K562 (cell line): ENCODE measurements around the gene TUBE1. TPM values are rescaled to one million over a fixed set of nuclear protein-coding genes. Genes with fewer than 3 reads are reported as not detected.
"Not testable (repeated sequence)": the region's sequence is repeated elsewhere in the genome, so short reads cannot be mapped to it uniquely, and the experiment has no call there.

ENCODE experiments used
- ATAC-seq: fragments of 200-7000 bp; cut with Tn5 transposase; 3 replicates; pipeline ENCODE4 v1.9.1; 2020; ENCODE audit warnings: moderate library complexity
- BruUV-seq: library from RNA; stranded (reverse); fragments of 400-500 nt; replicated peaks from 2 replicates; lab custom pipeline; 2021; lab: Mats Ljungman, UMichigan
- CTCF ChIA-PET: fragments of 300-600 bp; formaldehyde crosslinking; extraction: SDS; loops from one replicate; lab custom pipeline; 2021; ENCODE audit warnings: low intra/inter-chr PET ratio; lab: Yijun Ruan, JAX
- POLR2A ChIA-PET: fragments of 300-600, 350-650 bp; sonication (Branson Sonifier 250); formaldehyde crosslinking; extraction: SDS; loops from one replicate; lab custom pipeline; 2021; ENCODE audit warnings: antibody characterized with exemption, inconsistent platforms; lab: Yijun Ruan, JAX
- DNase-seq, 4 experiments: peaks; one replicate each; pipeline versions ENCODE4 v3.0.0 to v3.0.0-alpha.2; 2011 to 2018; ENCODE audit warnings: low spot score in 3 of 4, mixed read lengths in 3 of 4; ENCODE audit errors: extremely low read depth in 1 of 4
- FAIRE-seq: peaks from 2 replicates; lab custom pipeline; 2011; peaks lifted over from hg19 to GRCh38; lab: Jason Lieb, UNC
- H2AFZ ChIP-seq: 2 replicates; pipeline ENCODE4 v1.6.0; 2011; ENCODE audit warnings: low read depth, low read length, control low read depth, inconsistent platforms
- H3K27ac ChIP-seq: fragments of 200-600 bp; 3 replicates; pipeline ENCODE4 v1.8.0; 2011; ENCODE audit warnings: low read depth, mild to moderate bottlenecking, control low read depth, inconsistent platforms, low read length, moderate library complexity, mixed read lengths; ENCODE audit errors: extremely low read depth
- H3K27me3 ChIP-seq, 2 experiments: fragments of 300-600 bp in 1 of 2; 2 replicates in 1 of 2; 3 replicates in 1 of 2; pipeline versions ENCODE4 v1.6.0 to v1.8.0; 2011; ENCODE audit warnings: inconsistent platforms in 2 of 2, low read length in 2 of 2, mild to moderate bottlenecking in 1 of 2, mixed read lengths in 1 of 2, moderate library complexity in 1 of 2; ENCODE audit not compliant: control insufficient read depth in 2 of 2, insufficient read depth in 2 of 2
- H3K36me3 ChIP-seq: fragments of 300-600 bp; 3 replicates; pipeline ENCODE4 v1.8.0; 2011; ENCODE audit warnings: mild to moderate bottlenecking, low read length, inconsistent platforms; ENCODE audit not compliant: control insufficient read depth, insufficient read depth
- H3K4me1 ChIP-seq, 2 experiments: fragments of 200-600 bp in 1 of 2; replicated peaks in 1 of 2; 2 replicates in 1 of 2; 3 replicates in 1 of 2; pipeline versions ENCODE4 v1.5.1 to v1.8.0; 2011; ENCODE audit warnings: inconsistent platforms in 2 of 2, low read length in 2 of 2, mild to moderate bottlenecking in 1 of 2, mixed read lengths in 1 of 2, moderate library complexity in 1 of 2; ENCODE audit not compliant: control insufficient read depth in 2 of 2, insufficient read depth in 2 of 2
- H3K4me2 ChIP-seq: 2 replicates; pipeline ENCODE4 v1.6.1; 2011; ENCODE audit warnings: low read length, control low read depth, inconsistent platforms, mixed read lengths; ENCODE audit not compliant: insufficient read depth
- H3K4me3 ChIP-seq: fragments of 200-600 bp; sonication (generic), shearing (Covaris generic); 2 replicates; pipeline ENCODE4 v1.5.1; 2016; ENCODE audit warnings: control low read depth, inconsistent platforms
- H3K79me2 ChIP-seq: fragments of 200-600 bp; 3 replicates; pipeline ENCODE4 v1.8.0; 2011; ENCODE audit warnings: low read length, inconsistent platforms; ENCODE audit not compliant: control insufficient read depth, insufficient read depth
- H3K9ac ChIP-seq, 2 experiments: 2 replicates each; pipeline versions ENCODE4 v1.6.0 to v1.6.1; 2011; ENCODE audit warnings: low read depth in 2 of 2, low read length in 2 of 2, control low read depth in 1 of 2, inconsistent platforms in 1 of 2, mild to moderate bottlenecking in 1 of 2, mixed read lengths in 1 of 2; ENCODE audit not compliant: insufficient read depth in 1 of 2
- H3K9me1 ChIP-seq: one replicate; pipeline ENCODE4 v1.6.0; 2011; ENCODE audit warnings: inconsistent platforms, mild to moderate bottlenecking, low read length, moderate library complexity; ENCODE audit not compliant: control insufficient read depth, insufficient read depth
- H3K9me3 ChIP-seq: replicated peaks from 2 replicates; pipeline ENCODE4 v1.5.1; 2011; ENCODE audit warnings: low read depth, low read length, inconsistent platforms; ENCODE audit not compliant: control insufficient read depth, insufficient read depth
- H4K20me1 ChIP-seq: replicated peaks from 2 replicates; pipeline ENCODE4 v1.6.1; 2011; ENCODE audit warnings: low read length, inconsistent platforms, mixed read lengths; ENCODE audit not compliant: control insufficient read depth, insufficient read depth
- CSDE1 ChIP-seq, 2 experiments: fragments of 450-650 bp; IDR thresholded peaks; 2 replicates each; pipeline ENCODE4 v1.6.1; 2016; ENCODE audit warnings: mild to moderate bottlenecking in 1 of 2
- NR2C2 ChIP-seq, 2 experiments: fragments of 200-800 bp in 1 of 2; sonication (Bioruptor generic) in 1 of 2; sonication (generic) in 1 of 2; formaldehyde crosslinking in 1 of 2; IDR thresholded peaks; 2 replicates each; pipeline versions ENCODE4 v1.6.1 to v1.8.0; 2016 to 2022; ENCODE audit warnings: mild to moderate bottlenecking in 1 of 2, missing compliant biosample characterization in 1 of 2, missing genetic modification characterization in 1 of 2, missing genetic modification reagents in 1 of 2
- ZNF316 ChIP-seq: fragments of 450-650 bp; IDR thresholded peaks from 2 replicates; pipeline ENCODE4 v1.6.1; 2016
- ZNF354B ChIP-seq: fragments of 250-450 bp; sonication (Bioruptor Pico); IDR thresholded peaks from 2 replicates; pipeline ENCODE4 v1.4.0; 2020
- ZNF507 ChIP-seq: conservative IDR thresholded peaks from 2 replicates; pipeline ENCODE4 v1.6.1; 2017; ENCODE audit warnings: missing genetic modification characterization, missing compliant biosample characterization
- WGBS: fragments of 100-300 bp; shearing (Covaris generic); methylation state at CpG from one replicate; pipeline ENCODE4 v1.1.6; 2016; ENCODE audit warnings: low coverage, mixed read lengths; ENCODE audit not compliant: insufficient coverage; ENCODE audit errors: missing lambda C conversion rate; 5-methylcytosine and 5-hydroxymethylcytosine counted together
- in situ Hi-C: fragments of 300-500 bp; cut with MboI; formaldehyde crosslinking; loops from 4 replicates; pipeline ENCODE4 v1.15.0; 2018; ENCODE audit warnings: inconsistent platforms, mixed read lengths
- intact Hi-C: fragments of 100-400 bp; cut with micrococcal nuclease; formaldehyde crosslinking; loops from 2 replicates; pipeline ENCODE4 v1.14.2; 2022
- polyA plus RNA-seq, 8 experiments: library from polyadenylated mRNA; depleted of rRNA in 4 of 8; stranded (reverse) in 5 of 8; unstranded in 3 of 8; fragments of >200 nt; fragmentation: Nextera tagmentation in 2 of 8; fragmentation: Illumina TruSeq in 1 of 8; extraction: Ambion mirVana in 2 of 8; extraction: Trizol in 1 of 8; gene quantifications; 2 replicates each; pipeline versions ENCODE4 v1.2.1 to v1.2.3, GENCODE V29; 2011 to 2014; ENCODE audit warnings: inconsistent platforms in 1 of 8, missing spikeins in 1 of 8
- total RNA-seq, 7 experiments: library from RNA; depleted of rRNA in 6 of 7; stranded (reverse); fragments of >200 nt in 6 of 7; fragmentation: Illumina TruSeq in 2 of 7; extraction: Trizol in 2 of 7; gene quantifications; 2 replicates each; pipeline versions ENCODE4 v1.2.1 to v1.2.3, GENCODE V29; 2011 to 2021; ENCODE audit warnings: low replicate concordance in 1 of 7

Gene TUBE1
- total and polyA plus RNA-seq, 9 of the 15 experiments (the other 6 are each of a cell fraction or from before 2014, with no cell fraction given) = 18.9 to 58.4 (median 30.8) TPM

GRCh38 chr6:112051251-112051740, 36.0 kb downstream of the TUBE1 start:
- peaks cover 20 to 38% of the 10 kb centered on the region in 2 experiments for H3K27me3 ChIP-seq
- H3K4me1 ChIP-seq, H3K9me1 ChIP-seq, CTCF ChIA-PET, H3K9me3 ChIP-seq, DNase-seq, H3K36me3 ChIP-seq, FAIRE-seq, H3K79me2 ChIP-seq, H3K4me2 ChIP-seq, H2AFZ ChIP-seq, H3K4me3 ChIP-seq, in situ Hi-C loops, H4K20me1 ChIP-seq, intact Hi-C loops, BruUV-seq, ATAC-seq, H3K9ac ChIP-seq, H3K27ac ChIP-seq: not testable (repeated sequence)
- WGBS = 6% methylated on average over 4 of the region's 4 CpGs
- TF ChIP-seq ZNF507 (peak; percentile 97), ZNF354B (0 out of 2 replicates have a peak, but pooled peaks have one; percentile 52)
- POLR2A ChIA-PET = interaction anchor here (0.8 to 1.4 kb wide), 4 partner anchors 10 to 342 kb away, joined by 3 to 4 read pairs (median 4); no protein-coding TSS in a partner anchor

GRCh38 chr6:112050429-112050828, 36.9 kb downstream of the TUBE1 start:
- no peak for DNase-seq
- no peaks in the 10 kb centered on the region for H4K20me1 ChIP-seq
- intact Hi-C loops (no loop called here), in situ Hi-C loops (no loop called here)
- H3K9me1 ChIP-seq = no peaks in the 10 kb centered on the region
- ChIA-PET CTCF (no interaction called here), POLR2A (interaction anchor here (0.6 to 1.4 kb wide), 6 partner anchors 10 to 357 kb away, joined by 3 to 10 read pairs (median 4); no protein-coding TSS in a partner anchor)
- BruUV-seq = no TSS peak
- WGBS = 17% methylated on average over 5 of the region's 5 CpGs
- H3K4me2 ChIP-seq = no peak overlapping the region
- no peaks in the 10 kb centered on the region for H3K79me2 ChIP-seq
- no peaks in the 10 kb centered on the region for H3K9me3 ChIP-seq
- no peak overlapping the region for H3K27ac ChIP-seq
- H3K4me3 ChIP-seq = no peak overlapping the region
- ATAC-seq = no peak
- H3K9ac ChIP-seq = no peak overlapping the region
- no peak overlapping the region for H2AFZ ChIP-seq
- no peaks in the 10 kb centered on the region for H3K36me3 ChIP-seq
- H3K27me3 ChIP-seq = peaks cover 20 to 35% of the 10 kb centered on the region in 2 experiments
- H3K4me1 ChIP-seq = peaks cover 0 to 5% of the 10 kb centered on the region in 2 experiments; a peak in 1 of 5 replicates
- no peak for FAIRE-seq
- TF ChIP-seq NR2C2 (CRISPR knock-in tag; IDR thresholded peaks at IDR 0.05) = no peak
- TF ChIP-seq NR2C2 (tag; IDR thresholded peaks at IDR 0.05) = no peak
- peak; percentile 43; the same call in 1 of the 2 replicates for TF ChIP-seq ZNF316
- TF ChIP-seq CSDE1 (IDR thresholded peaks at IDR 0.05) = no peak
- TF ChIP-seq, all 486 proteins: peak for 1
